GM19468 (cell line): ENCODE results near the gene BRF1.

Experiments
- ATAC-seq: cut with Tn5 transposase; IDR thresholded peaks from one replicate; pipeline ENCODE4 v1.9.1; 2021; ENCODE audit warnings: mild to moderate bottlenecking, moderate library complexity, moderate number of reproducible peaks; ENCODE audit not compliant: unreplicated experiment; ENCODE audit errors: extremely low read depth

Gene BRF1

GRCh38 chr14:105166571-105167302 is 134.1 kb downstream of the BRF1 start:
- no peak for ATAC-seq

- no peak for ATAC-seq
Observed at GRCh38 chr14:105165761-105166485, 134.9 kb downstream of the BRF1 start.

GRCh38 chr14:105165134-105165704 is 135.6 kb downstream of the BRF1 start:
- ATAC-seq = no peak

GRCh38 chr14:105163040-105163742 is 137.6 kb downstream of the BRF1 start:
- ATAC-seq = no peak

GRCh38 chr14:105162669-105162979 is 138.2 kb downstream of the BRF1 start:
- ATAC-seq = no peak

GRCh38 chr14:105161964-105162668 is 138.7 kb downstream of the BRF1 start:
- ATAC-seq = no peak

- no peak for ATAC-seq
Observed at GRCh38 chr14:105161309-105161708, 139.5 kb downstream of the BRF1 start.

GRCh38 chr14:105160776-105161175 is 140.0 kb downstream of the BRF1 start:
- ATAC-seq = no peak

GRCh38 chr14:105159344-105159743 is 141.5 kb downstream of the BRF1 start:
- ATAC-seq = no peak
